SK-N-SH (cell line): ENCODE measurements around the gene BBS5. TPM values are rescaled to one million over a fixed set of nuclear protein-coding genes. Genes with fewer than 3 reads are reported as not detected.

Experiments
- CTCF ChIA-PET: fragments of 300-600, 350-600 bp; formaldehyde crosslinking; extraction: SDS; loops from one replicate; lab custom pipeline; 2021; lab: Yijun Ruan, JAX
- POLR2A ChIA-PET: fragments of 350-600 bp; sonication (Branson Sonifier 250); formaldehyde crosslinking; extraction: SDS; loops from one replicate; lab custom pipeline; 2020; ENCODE audit warnings: antibody characterized with exemption, inconsistent platforms; lab: Yijun Ruan, JAX
- DNase-seq: peaks from one replicate; pipeline ENCODE4 v3.0.0; 2012
- H2AFZ ChIP-seq: fragments of 200-600 bp; sonication (generic); 2 replicates; pipeline ENCODE4 v1.8.1; 2016; ENCODE audit warnings: antibody characterized with exemption, mild to moderate bottlenecking, low read depth
- H3F3A ChIP-seq: fragments of 200-600 bp; sonication (generic); replicated peaks from 2 replicates; pipeline ENCODE3; 2016; ENCODE audit warnings: antibody characterized with exemption, mild to moderate bottlenecking; ENCODE audit not compliant: insufficient read depth
- H3K27ac ChIP-seq, 2 experiments: fragments of 200-500 bp in 1 of 2; fragments of 200-600 bp in 1 of 2; sonication (Bioruptor generic) in 1 of 2; sonication (generic), shearing (Covaris generic) in 1 of 2; 2 replicates each; pipeline versions ENCODE4 v1.5.1 to v1.6.1; 2014 to 2016; ENCODE audit warnings: low read depth in 2 of 2, inconsistent platforms in 1 of 2, low read length in 1 of 2, mild to moderate bottlenecking in 1 of 2, mixed read lengths in 1 of 2
- H3K27me3 ChIP-seq: fragments of 200-600 bp; sonication (generic), shearing (Covaris generic); 2 replicates; pipeline ENCODE4 v1.6.1; 2016; ENCODE audit warnings: mixed run types; ENCODE audit not compliant: insufficient read depth
- H3K36me3 ChIP-seq, 2 experiments: fragments of 200-500 bp in 1 of 2; fragments of 200-600 bp in 1 of 2; sonication (Bioruptor generic) in 1 of 2; sonication (generic) in 1 of 2; replicated peaks in 1 of 2; 2 replicates each; pipeline versions ENCODE3 to v1.5.1; 2014 to 2016; ENCODE audit warnings: low read length in 1 of 2, mild to moderate bottlenecking in 1 of 2; ENCODE audit not compliant: insufficient read depth in 2 of 2, control insufficient read depth in 1 of 2
- H3K4me1 ChIP-seq, 2 experiments: fragments of 200-500 bp in 1 of 2; fragments of 200-600 bp in 1 of 2; sonication (Bioruptor generic) in 1 of 2; sonication (generic), shearing (Covaris generic) in 1 of 2; 2 replicates each; pipeline versions ENCODE4 v1.5.1 to v1.6.1; 2014 to 2016; ENCODE audit warnings: low read depth in 1 of 2, low read length in 1 of 2, mixed run types in 1 of 2; ENCODE audit not compliant: insufficient read depth in 2 of 2, control insufficient read depth in 1 of 2
- H3K4me2 ChIP-seq: fragments of 200-600 bp; sonication (generic), shearing (Covaris generic); 2 replicates; pipeline ENCODE4 v1.6.1; 2017; ENCODE audit warnings: mixed run types
- H3K4me3 ChIP-seq, 2 experiments: fragments of 200-500 bp in 1 of 2; fragments of 200-600 bp in 1 of 2; sonication (Bioruptor generic) in 1 of 2; sonication (generic), shearing (Covaris generic) in 1 of 2; 2 replicates each; pipeline versions ENCODE4 v1.5.1 to v1.8.1; 2014 to 2016; ENCODE audit warnings: low read depth in 2 of 2, inconsistent platforms in 1 of 2, low read length in 1 of 2, mild to moderate bottlenecking in 1 of 2, mixed read lengths in 1 of 2, moderate library complexity in 1 of 2
- H3K79me2 ChIP-seq: fragments of 200-600 bp; sonication (generic); 2 replicates; pipeline ENCODE4 v1.8.1; 2017; ENCODE audit warnings: mild to moderate bottlenecking; ENCODE audit not compliant: insufficient read depth
- H3K9ac ChIP-seq: fragments of 200-600 bp; sonication (generic); 2 replicates; pipeline ENCODE4 v1.6.1; 2017; ENCODE audit warnings: mixed run types
- H3K9me2 ChIP-seq: fragments of 200-600 bp; sonication (generic); 2 replicates; pipeline ENCODE4 v1.6.1; 2017; ENCODE audit warnings: mixed run types
- H3K9me3 ChIP-seq: fragments of 200-600 bp; sonication (generic); 2 replicates; pipeline ENCODE4 v1.6.1; 2017; ENCODE audit warnings: mixed run types, mild to moderate bottlenecking, moderate library complexity
- H4K20me1 ChIP-seq: fragments of 200-600 bp; sonication (generic); 2 replicates; pipeline ENCODE4 v1.6.1; 2017; ENCODE audit warnings: mild to moderate bottlenecking, mixed run types; ENCODE audit not compliant: insufficient read depth
- CHD2 ChIP-seq: fragments of 150-350 bp; IDR thresholded peaks from 2 replicates; pipeline ENCODE4 v1.6.1; 2018; ENCODE audit warnings: low read length; ENCODE audit not compliant: partially characterized antibody
- FOSL2 ChIP-seq: IDR thresholded peaks from 2 replicates; pipeline ENCODE4 v1.4.0; 2012; ENCODE audit warnings: low read depth, mild to moderate bottlenecking, moderate library complexity, borderline replicate concordance
- FOXJ3 ChIP-seq: sonication (generic); formaldehyde crosslinking; IDR thresholded peaks from 2 replicates; pipeline ENCODE4 v1.5.1; 2020; ENCODE audit warnings: mild to moderate bottlenecking, missing genetic modification reagents
- GATA2 ChIP-seq: sonication (generic); formaldehyde crosslinking; IDR thresholded peaks from 2 replicates; pipeline ENCODE4 v1.5.0; 2020; ENCODE audit warnings: mild to moderate bottlenecking, missing genetic modification reagents
- IRF3 ChIP-seq: fragments of 150-350 bp; IDR thresholded peaks from 2 replicates; pipeline ENCODE4 v1.6.1; 2016; ENCODE audit warnings: mild to moderate bottlenecking, low read depth, low read length
- MAX ChIP-seq: IDR thresholded peaks from 2 replicates; pipeline ENCODE4 v1.4.0; 2012; ENCODE audit warnings: low read depth
- MXI1 ChIP-seq: IDR thresholded peaks from 2 replicates; pipeline ENCODE4 v1.6.1; 2012; ENCODE audit warnings: mild to moderate bottlenecking, low read depth, low read length, improper control_type of control experiment
- NFIC ChIP-seq: IDR thresholded peaks from 2 replicates; pipeline ENCODE4 v1.4.0; 2012; ENCODE audit warnings: borderline replicate concordance
- NRF1 ChIP-seq: IDR thresholded peaks from 2 replicates; pipeline ENCODE4 v1.6.1; 2012; ENCODE audit warnings: low read depth, mild to moderate bottlenecking, low read length
- PBX3 ChIP-seq: IDR thresholded peaks from 2 replicates; pipeline ENCODE4; 2012
- POLR2AphosphoS5 ChIP-seq: IDR thresholded peaks from 2 replicates; pipeline ENCODE4 v1.6.1; 2012; ENCODE audit warnings: low read depth, low read length
- RAD21 ChIP-seq: IDR thresholded peaks from 2 replicates; pipeline ENCODE4 v1.6.1; 2012; ENCODE audit warnings: mild to moderate bottlenecking, low read length
- RCOR1 ChIP-seq: fragments of 150-350 bp; IDR thresholded peaks from 2 replicates; pipeline ENCODE4 v1.6.1; 2017; ENCODE audit warnings: antibody characterized with exemption, low read length
- RFX5 ChIP-seq: IDR thresholded peaks from 2 replicates; pipeline ENCODE4 v1.6.1; 2012; ENCODE audit warnings: mild to moderate bottlenecking, improper control_type of control experiment, low read length
- RXRA ChIP-seq: IDR thresholded peaks from 2 replicates; pipeline ENCODE4 v1.4.0; 2012; ENCODE audit warnings: low read depth, mild to moderate bottlenecking, borderline replicate concordance
- SIN3A ChIP-seq: IDR thresholded peaks from 2 replicates; pipeline ENCODE4 v1.6.1; 2012; ENCODE audit warnings: low read depth, mild to moderate bottlenecking, low read length, moderate library complexity, borderline replicate concordance
- TAF1 ChIP-seq: IDR thresholded peaks from 2 replicates; pipeline ENCODE4 v1.6.1; 2012; ENCODE audit warnings: low read depth, mild to moderate bottlenecking, low read length, moderate library complexity, borderline replicate concordance
- TCF12 ChIP-seq: IDR thresholded peaks from 2 replicates; pipeline ENCODE4 v1.4.0; 2012
- TEAD4 ChIP-seq: IDR thresholded peaks from 2 replicates; pipeline ENCODE4 v1.4.0; 2012; ENCODE audit warnings: mild to moderate bottlenecking, borderline replicate concordance; ENCODE audit not compliant: insufficient read depth
- YY1 ChIP-seq: IDR thresholded peaks from 2 replicates; pipeline ENCODE4 v1.4.0; 2012; ENCODE audit warnings: low read depth, mild to moderate bottlenecking
- WGBS: methylation state at CpG from one replicate; pipeline ENCODE4 v1.1.6; 2017; ENCODE audit warnings: low lambda C conversion rate; 5-methylcytosine and 5-hydroxymethylcytosine counted together
- polyA plus RNA-seq, 3 experiments: library from polyadenylated mRNA; depleted of rRNA; stranded (reverse); fragments of >200 nt; gene quantifications; 2 replicates each; pipeline ENCODE4 v1.2.3, GENCODE V29; 2012

Gene BBS5
- polyA plus RNA-seq, 1 of the 3 experiments (the other 2 are of a cell fraction): 3.8 TPM

- Histone ChIP-seq H4K20me1 (no peaks in the 10 kb centered on the region), H3K9me3 (no peaks in the 10 kb centered on the region), H3K27ac (no peak overlapping the region), H3K9ac (no peak overlapping the region), H3F3A (no peaks in the 10 kb centered on the region), H3K79me2 (no peaks in the 10 kb centered on the region), H3K4me2 (no peak overlapping the region), H3K36me3 (no peaks in the 10 kb centered on the region), H3K27me3 (peaks cover 6% of the 10 kb centered on the region; the same call in 1 of the 2 replicates), H3K4me3 (no peak overlapping the region), H2AFZ (no peak overlapping the region), H3K9me2 (no peaks in the 10 kb centered on the region), H3K4me1 (no peaks in the 10 kb centered on the region)
- CTCF ChIA-PET: no interaction called here
- TF ChIP-seq FOXJ3 (CRISPR knock-in tag): no peak
- TF ChIP-seq SIN3A: no peak
- no peak for TF ChIP-seq RXRA
- no peak for TF ChIP-seq MAX
- TF ChIP-seq PBX3: no peak
- no peak for TF ChIP-seq YY1
- TF ChIP-seq RAD21: no peak
- TF ChIP-seq TEAD4: no peak
- POLR2A ChIA-PET: no interaction called here
- DNase-seq: no peak
- 40% methylated on average over 3 of the region's 3 CpGs for WGBS
Observed at GRCh38 chr2:169448316-169448715, 31.0 kb upstream of the BBS5 start.

DNA sequence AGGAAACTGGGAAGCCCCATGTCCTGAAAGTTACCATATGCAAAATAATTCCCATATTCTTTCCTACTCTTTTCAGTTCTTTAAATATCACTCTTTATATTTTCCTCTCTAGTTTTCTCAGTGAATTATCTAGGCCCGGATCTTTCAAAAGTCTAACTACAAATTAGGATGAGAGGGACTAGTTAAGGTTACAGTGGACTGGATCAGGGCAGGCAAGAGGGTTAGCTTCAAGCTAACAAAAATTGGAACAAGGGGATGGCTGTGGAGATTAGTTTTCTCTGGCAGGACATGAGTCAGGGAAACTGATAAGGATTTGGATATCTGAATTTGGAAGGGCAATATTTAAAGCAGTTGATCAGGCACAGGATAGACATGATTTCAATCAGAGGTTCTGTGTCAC lies 30.4 kb upstream of the BBS5 start:
- ChIA-PET POLR2A (no interaction called here), CTCF (no interaction called here)
- no peaks in the 10 kb centered on the region for H4K20me1 ChIP-seq
- H3K4me3 ChIP-seq: no peak overlapping the region
- H3K4me2 ChIP-seq: no peak overlapping the region
- WGBS: 70% methylated on average over 1 of the region's 1 CpG
- no peaks in the 10 kb centered on the region for H3K9me3 ChIP-seq
- TF ChIP-seq NFIC: no peak
- TF ChIP-seq RFX5: no peak
- no peak for TF ChIP-seq NRF1
- no peak for TF ChIP-seq TCF12
- no peak for TF ChIP-seq POLR2AphosphoS5
- TF ChIP-seq CHD2: no peak
- TF ChIP-seq RCOR1: no peak
- no peak for TF ChIP-seq RXRA
- no peak for TF ChIP-seq MXI1
- TF ChIP-seq TAF1: no peak
- no peak for TF ChIP-seq FOSL2
- no peak for TF ChIP-seq IRF3
- TF ChIP-seq GATA2: no peak
- DNase-seq: no peak
- H3K79me2 ChIP-seq: no peaks in the 10 kb centered on the region
- no peaks in the 10 kb centered on the region for H3K36me3 ChIP-seq
- no peak overlapping the region for H3K27ac ChIP-seq
- H3K27me3 ChIP-seq: peaks cover 6% of the 10 kb centered on the region; the same call in 1 of the 2 replicates
- no peaks in the 10 kb centered on the region for H3K4me1 ChIP-seq
- no peak overlapping the region for H3K9ac ChIP-seq
- no peaks in the 10 kb centered on the region for H3K9me2 ChIP-seq
- H3F3A ChIP-seq: no peaks in the 10 kb centered on the region
- H2AFZ ChIP-seq: no peak overlapping the region
